ENCODE results near the gene ENTHD1.
"Not testable (repeated sequence)": the region's sequence is repeated elsewhere in the genome, so short reads cannot be mapped to it uniquely, and the experiment has no call there.

ENTHD1 gene

GRCh38 chr22:39897841-39898240 is 4.3 kb upstream of the ENTHD1 start:
- no peak for DNase-seq

- DNase-seq = no peak
Measured at GRCh38 chr22:39896313-39896996, 2.9 kb upstream of the ENTHD1 start.

GRCh38 chr22:39895682-39896081 is 2.1 kb upstream of the ENTHD1 start:
- DNase-seq = no peak

GRCh38 chr22:39894554-39895092 is 1.1 kb upstream of the ENTHD1 start:
- DNase-seq = no peak

GRCh38 chr22:39889924-39890323 is 3.6 kb downstream of the ENTHD1 start:
- DNase-seq = not testable (repeated sequence)

- no peak for DNase-seq
Measured at GRCh38 chr22:39883057-39883456, 10.5 kb downstream of the ENTHD1 start.

- DNase-seq = no peak
Measured at GRCh38 chr22:39880722-39881121, 12.8 kb downstream of the ENTHD1 start.

- no peak for DNase-seq
Measured at GRCh38 chr22:39877079-39877845, 16.3 kb downstream of the ENTHD1 start.

GRCh38 chr22:39875176-39875885 is 18.2 kb downstream of the ENTHD1 start:
- not testable (repeated sequence) for DNase-seq

- DNase-seq = no peak
Measured at GRCh38 chr22:39873965-39874364, 19.6 kb downstream of the ENTHD1 start.

GRCh38 chr22:39872548-39872947 is 21.0 kb downstream of the ENTHD1 start:
- DNase-seq = no peak

GRCh38 chr22:39871008-39871798 is 22.4 kb downstream of the ENTHD1 start:
- no peak for DNase-seq

GRCh38 chr22:39869797-39870196 is 23.8 kb downstream of the ENTHD1 start:
- DNase-seq = not testable (repeated sequence)

- DNase-seq = no peak
Measured at GRCh38 chr22:39868741-39869140, 24.8 kb downstream of the ENTHD1 start.

GRCh38 chr22:39859903-39860588 is 33.5 kb downstream of the ENTHD1 start:
- DNase-seq = no peak

- DNase-seq = no peak
Measured at GRCh38 chr22:39856588-39856987, 37.0 kb downstream of the ENTHD1 start.

- DNase-seq = no peak
Measured at GRCh38 chr22:39852799-39853198, 40.8 kb downstream of the ENTHD1 start.

GRCh38 chr22:39851606-39852315 is 41.8 kb downstream of the ENTHD1 start:
- DNase-seq = no peak

- no peak for DNase-seq
Measured at GRCh38 chr22:39847477-39847876, 46.1 kb downstream of the ENTHD1 start.

- not testable (repeated sequence) for DNase-seq
Measured at GRCh38 chr22:39846539-39846938, 47.0 kb downstream of the ENTHD1 start.

- DNase-seq = no peak
Measured at GRCh38 chr22:39845529-39845928, 48.0 kb downstream of the ENTHD1 start.

Measured in NCI-H1417 treated with DMSO at 0.1 percent for 48 hours (cell line).